Measurements from ENCODE around the gene RXRA.

DNA sequence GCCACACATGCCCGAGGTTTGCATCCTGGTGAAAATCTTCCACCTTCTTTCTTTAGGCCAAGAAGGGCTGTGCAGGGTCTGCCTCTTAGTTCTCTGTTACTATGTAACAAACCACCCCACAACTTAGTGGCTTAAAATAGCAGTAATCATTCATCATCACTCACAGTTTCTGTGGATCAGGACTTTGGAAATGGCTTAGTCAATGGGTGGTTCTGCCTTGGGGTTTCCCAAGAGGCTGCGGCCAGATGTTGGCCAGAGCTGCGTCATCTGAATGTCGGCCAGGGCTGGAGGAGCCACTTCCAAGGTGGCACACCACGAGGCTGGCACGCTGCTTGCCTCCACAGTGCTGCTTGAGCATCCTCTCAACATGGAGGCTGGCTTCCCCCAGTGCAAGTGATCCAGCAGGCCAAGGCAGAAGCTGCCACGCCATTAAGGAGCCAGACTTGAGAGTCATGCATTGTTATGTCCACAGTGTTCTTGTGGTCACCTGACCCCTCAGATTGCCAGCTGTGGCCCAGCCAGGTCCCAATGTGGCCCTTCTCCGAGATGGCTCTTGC lies 135.2 kb downstream of the RXRA start:
- TF ChIP-seq CTCF (IDR thresholded peaks at IDR 0.05; ENCODE audit: insufficient read depth, low read length, poor library complexity, severe bottlenecking): no peak
- no peak for TF ChIP-seq EZH2phosphoT487 (conservative IDR thresholded peaks at IDR 0.05; ENCODE audit: low read length)

All from SU-DHL-6 (cell line).